ENCODE measurements around the gene TTLL11.
"Not testable (repeated sequence)": the region's sequence is repeated elsewhere in the genome, so short reads cannot be mapped to it uniquely, and the experiment has no call there.

Gene TTLL11

GRCh38 chr9:122075135-122076030 lies 17.7 kb downstream of the TTLL11 start:
- no peak for TF ChIP-seq TAF1 (IDR thresholded peaks at IDR 0.05; ENCODE audit: low read depth, low read length)
- no peak for TF ChIP-seq PAX5 (IDR thresholded peaks at IDR 0.05; ENCODE audit: insufficient read depth, low read length, severe bottlenecking)
- TF ChIP-seq POU2F2 (IDR thresholded peaks at IDR 0.05; ENCODE audit: low read depth, low read length) = no peak
- no peak for TF ChIP-seq POLR2A (IDR thresholded peaks at IDR 0.05; ENCODE audit: low read depth, low read length)
- no peak for TF ChIP-seq SPI1 (IDR thresholded peaks at IDR 0.05; ENCODE audit: low read depth, low read length)
- no peak for TF ChIP-seq POLR2AphosphoS5 (IDR thresholded peaks at IDR 0.05; ENCODE audit: low read depth, low read length)
- DNase-seq (ENCODE audit: insufficient read length, low spot score) (no peak), FAIRE-seq (no peak)

GRCh38 chr9:122071715-122072114 lies 21.4 kb downstream of the TTLL11 start:
- TF ChIP-seq SPI1 (IDR thresholded peaks at IDR 0.05; ENCODE audit: low read depth, low read length) (no peak), POLR2A (IDR thresholded peaks at IDR 0.05; ENCODE audit: low read depth, low read length) (no peak), POU2F2 (IDR thresholded peaks at IDR 0.05; ENCODE audit: low read depth, low read length) (no peak), TAF1 (IDR thresholded peaks at IDR 0.05; ENCODE audit: low read depth, low read length) (no peak), PAX5 (IDR thresholded peaks at IDR 0.05; ENCODE audit: insufficient read depth, low read length, severe bottlenecking) (no peak), POLR2AphosphoS5 (IDR thresholded peaks at IDR 0.05; ENCODE audit: low read depth, low read length) (no peak)
- DNase-seq (ENCODE audit: insufficient read length, low spot score) (no peak), FAIRE-seq (no peak)

- FAIRE-seq = no peak
- TF ChIP-seq TAF1 (IDR thresholded peaks at IDR 0.05; ENCODE audit: low read depth, low read length) = no peak
- TF ChIP-seq POLR2AphosphoS5 (IDR thresholded peaks at IDR 0.05; ENCODE audit: low read depth, low read length) = no peak
- TF ChIP-seq PAX5 (IDR thresholded peaks at IDR 0.05; ENCODE audit: insufficient read depth, low read length, severe bottlenecking) = no peak
- no peak for TF ChIP-seq POU2F2 (IDR thresholded peaks at IDR 0.05; ENCODE audit: low read depth, low read length)
- no peak for TF ChIP-seq SPI1 (IDR thresholded peaks at IDR 0.05; ENCODE audit: low read depth, low read length)
- no peak for TF ChIP-seq POLR2A (IDR thresholded peaks at IDR 0.05; ENCODE audit: low read depth, low read length)
- no peak for DNase-seq (ENCODE audit: insufficient read length, low spot score)
Observed at GRCh38 chr9:122070728-122071515, 22.2 kb downstream of the TTLL11 start.

- not testable (repeated sequence) for FAIRE-seq; DNase-seq (ENCODE audit: insufficient read length, low spot score)
Observed at GRCh38 chr9:122066680-122067079, 26.4 kb downstream of the TTLL11 start.

GRCh38 chr9:122065923-122066629 lies 27.0 kb downstream of the TTLL11 start:
- TF ChIP-seq POLR2AphosphoS5 (IDR thresholded peaks at IDR 0.05; ENCODE audit: low read depth, low read length) (no peak), SPI1 (IDR thresholded peaks at IDR 0.05; ENCODE audit: low read depth, low read length) (no peak), PAX5 (IDR thresholded peaks at IDR 0.05; ENCODE audit: insufficient read depth, low read length, severe bottlenecking) (no peak), POLR2A (IDR thresholded peaks at IDR 0.05; ENCODE audit: low read depth, low read length) (no peak), TAF1 (IDR thresholded peaks at IDR 0.05; ENCODE audit: low read depth, low read length) (no peak), POU2F2 (IDR thresholded peaks at IDR 0.05; ENCODE audit: low read depth, low read length) (no peak)
- DNase-seq (ENCODE audit: insufficient read length, low spot score) = no peak

GRCh38 chr9:122060481-122060880 lies 32.6 kb downstream of the TTLL11 start:
- DNase-seq (ENCODE audit: insufficient read length, low spot score) (no peak), FAIRE-seq (no peak)
- TF ChIP-seq SPI1 (IDR thresholded peaks at IDR 0.05; ENCODE audit: low read depth, low read length) (peak; percentile 71), POU2F2 (IDR thresholded peaks at IDR 0.05; ENCODE audit: low read depth, low read length) (no peak)

More at GRCh38 chr9:122065923-122066629, 27.0 kb downstream of the TTLL11 start:
- FAIRE-seq = no peak

- DNase-seq (ENCODE audit: insufficient read length, low spot score) (no peak), FAIRE-seq (no peak)
- TF ChIP-seq TAF1 (IDR thresholded peaks at IDR 0.05; ENCODE audit: low read depth, low read length) (no peak), PAX5 (IDR thresholded peaks at IDR 0.05; ENCODE audit: insufficient read depth, low read length, severe bottlenecking) (no peak), POLR2AphosphoS5 (IDR thresholded peaks at IDR 0.05; ENCODE audit: low read depth, low read length) (no peak), POLR2A (IDR thresholded peaks at IDR 0.05; ENCODE audit: low read depth, low read length) (no peak), SPI1 (IDR thresholded peaks at IDR 0.05; ENCODE audit: low read depth, low read length) (no peak), POU2F2 (IDR thresholded peaks at IDR 0.05; ENCODE audit: low read depth, low read length) (no peak)
Observed at GRCh38 chr9:122059955-122060324, 33.2 kb downstream of the TTLL11 start.

GRCh38 chr9:122059214-122059954 lies 33.7 kb downstream of the TTLL11 start:
- no peak for DNase-seq (ENCODE audit: insufficient read length, low spot score)
- no peak for TF ChIP-seq TAF1 (IDR thresholded peaks at IDR 0.05; ENCODE audit: low read depth, low read length)
- TF ChIP-seq SPI1 (IDR thresholded peaks at IDR 0.05; ENCODE audit: low read depth, low read length) = no peak
- TF ChIP-seq POLR2AphosphoS5 (IDR thresholded peaks at IDR 0.05; ENCODE audit: low read depth, low read length) = no peak
- no peak for TF ChIP-seq POLR2A (IDR thresholded peaks at IDR 0.05; ENCODE audit: low read depth, low read length)
- no peak for TF ChIP-seq PAX5 (IDR thresholded peaks at IDR 0.05; ENCODE audit: insufficient read depth, low read length, severe bottlenecking)
- TF ChIP-seq POU2F2 (IDR thresholded peaks at IDR 0.05; ENCODE audit: low read depth, low read length) = no peak
- FAIRE-seq = no peak

- TF ChIP-seq PAX5 (IDR thresholded peaks at IDR 0.05; ENCODE audit: insufficient read depth, low read length, severe bottlenecking) = no peak
- no peak for TF ChIP-seq POU2F2 (IDR thresholded peaks at IDR 0.05; ENCODE audit: low read depth, low read length)
- TF ChIP-seq SPI1 (IDR thresholded peaks at IDR 0.05; ENCODE audit: low read depth, low read length) = no peak
- no peak for TF ChIP-seq POLR2AphosphoS5 (IDR thresholded peaks at IDR 0.05; ENCODE audit: low read depth, low read length)
- TF ChIP-seq POLR2A (IDR thresholded peaks at IDR 0.05; ENCODE audit: low read depth, low read length) = no peak
- no peak for TF ChIP-seq TAF1 (IDR thresholded peaks at IDR 0.05; ENCODE audit: low read depth, low read length)
- FAIRE-seq = no peak
- DNase-seq (ENCODE audit: insufficient read length, low spot score) = no peak
Observed at GRCh38 chr9:122058709-122059108, 34.4 kb downstream of the TTLL11 start.

Measured in GM12891 (cell line).